Activated CD4-positive, alpha-beta T cell treated with anti-CD3 and anti-CD28 coated beads, Interleukin-2, amount 10 ng/mL, durations not matched to agents 24 days and 14 days (primary cell): ENCODE data around the gene GCNA. TPM values are rescaled to one million over a fixed set of nuclear protein-coding genes. Genes with fewer than 3 reads are reported as not detected.
A peak's percentile ranks its signal among the peaks of the same experiment; 100 is the strongest.
"Not testable (repeated sequence)": the region's sequence is repeated elsewhere in the genome, so short reads cannot be mapped to it uniquely, and the experiment has no call there.

Experiments used
- DNase-seq: peaks from one replicate; pipeline ENCODE4 v3.0.0; 2022
- H3K27ac Mint-ChIP-seq: one replicate; pipeline ENCODE4 v1.8.0; 2022; ENCODE audit warnings: mild to moderate bottlenecking, mixed read lengths
- H3K27me3 Mint-ChIP-seq: one replicate; pipeline ENCODE4 v1.8.0; 2022; ENCODE audit warnings: mixed read lengths
- H3K36me3 Mint-ChIP-seq: one replicate; pipeline ENCODE4 v1.8.0; 2022; ENCODE audit warnings: low read depth, mild to moderate bottlenecking, mixed read lengths
- H3K4me1 Mint-ChIP-seq: one replicate; pipeline ENCODE4 v1.8.0; 2021; ENCODE audit warnings: mixed read lengths
- H3K4me3 Mint-ChIP-seq: one replicate; pipeline ENCODE4 v1.8.0; 2022; ENCODE audit warnings: mild to moderate bottlenecking, moderate library complexity, mixed read lengths
- H3K9me3 Mint-ChIP-seq: one replicate; pipeline ENCODE4 v1.8.0; 2021; ENCODE audit warnings: mixed read lengths
- intact Hi-C: fragments of 100-400 bp; cut with micrococcal nuclease; formaldehyde crosslinking; loops from one replicate; pipeline ENCODE4 v1.15.1; 2023
- total RNA-seq: library from RNA; stranded (reverse); gene quantifications from 2 replicates; pipeline ENCODE4 v1.2.3, GENCODE V29; 2022

GCNA gene
- total RNA-seq, 1 donor from 2014 or later: 4.5 TPM

GRCh38 chrX:71609095-71609750 lies 31.0 kb downstream of the GCNA start:
- Mint-ChIP-seq H3K4me1 (peaks cover 44% of the 10 kb centered on the region), H3K27me3 (no peaks in the 10 kb centered on the region), H3K27ac (peak overlapping the region; percentile 72), H3K4me3 (no peak overlapping the region), H3K36me3 (peaks cover 72% of the 10 kb centered on the region), H3K9me3 (no peaks in the 10 kb centered on the region)
- DNase-seq: peak; percentile 59
- intact Hi-C loops: no loop called here

GRCh38 chrX:71611736-71612135 lies 33.5 kb downstream of the GCNA start:
- DNase-seq, H3K27me3 Mint-ChIP-seq, H3K27ac Mint-ChIP-seq, intact Hi-C loops, H3K9me3 Mint-ChIP-seq, H3K4me3 Mint-ChIP-seq: not testable (repeated sequence)
- Mint-ChIP-seq H3K36me3 (peaks cover 71% of the 10 kb centered on the region), H3K4me1 (peaks cover 47% of the 10 kb centered on the region)

- H3K4me1 Mint-ChIP-seq: peaks cover 48% of the 10 kb centered on the region
- H3K27me3 Mint-ChIP-seq: no peaks in the 10 kb centered on the region
- H3K9me3 Mint-ChIP-seq: no peaks in the 10 kb centered on the region
- peaks cover 77% of the 10 kb centered on the region for H3K36me3 Mint-ChIP-seq
- no peak for DNase-seq
- intact Hi-C loops: no loop called here
- peak overlapping the region; percentile 48 for H3K27ac Mint-ChIP-seq
- no peak overlapping the region for H3K4me3 Mint-ChIP-seq
These were observed 34.0 kb downstream of the GCNA start for GRCh38 chrX:71612256-71612655.

- Mint-ChIP-seq H3K9me3 (no peaks in the 10 kb centered on the region), H3K4me3 (peak overlapping the region; percentile 94), H3K4me1 (peaks cover 51% of the 10 kb centered on the region), H3K27me3 (no peaks in the 10 kb centered on the region), H3K36me3 (peaks cover 61% of the 10 kb centered on the region), H3K27ac (peak overlapping the region; percentile 89)
- intact Hi-C loops: loop anchor here (5.0 kb wide), 1 partner anchor 248 kb away; the partner anchor contains the start of gene TAF1
- DNase-seq: no peak
These were observed 36.8 kb downstream of the GCNA start for GRCh38 chrX:71615056-71615455.

GRCh38 chrX:71615954-71616353 lies 37.7 kb downstream of the GCNA start:
- Mint-ChIP-seq H3K4me3 (peak overlapping the region; percentile 94), H3K36me3 (peaks cover 56% of the 10 kb centered on the region), H3K27me3 (no peaks in the 10 kb centered on the region), H3K4me1 (peaks cover 58% of the 10 kb centered on the region), H3K27ac (peak overlapping the region; percentile 89), H3K9me3 (no peaks in the 10 kb centered on the region)
- DNase-seq: no peak
- intact Hi-C loops: loop anchor here (5.0 kb wide), 1 partner anchor 249 kb away; the partner anchor contains the start of gene TAF1

- peaks cover 59% of the 10 kb centered on the region for H3K4me1 Mint-ChIP-seq
- no peaks in the 10 kb centered on the region for H3K9me3 Mint-ChIP-seq
- no peaks in the 10 kb centered on the region for H3K27me3 Mint-ChIP-seq
- intact Hi-C loops: loop anchor here (1.0 to 5.0 kb wide), 2 partner anchors 11 to 250 kb away; partner anchors contain the start of gene TAF1
- peak overlapping the region; percentile 97 for H3K27ac Mint-ChIP-seq
- peaks cover 47% of the 10 kb centered on the region for H3K36me3 Mint-ChIP-seq
- DNase-seq: no peak
- peak overlapping the region; percentile 94 for H3K4me3 Mint-ChIP-seq
These were observed 38.7 kb downstream of the GCNA start for GRCh38 chrX:71616672-71617529.

GRCh38 chrX:71617742-71618141 lies 39.5 kb downstream of the GCNA start:
- Mint-ChIP-seq H3K27ac (peak overlapping the region; percentile 97), H3K4me3 (peak overlapping the region; percentile 94), H3K9me3 (no peaks in the 10 kb centered on the region), H3K27me3 (no peaks in the 10 kb centered on the region), H3K4me1 (peaks cover 68% of the 10 kb centered on the region), H3K36me3 (peaks cover 44% of the 10 kb centered on the region)
- intact Hi-C loops: loop anchor here (1.0 to 5.0 kb wide), 5 partner anchors 11 to 250 kb away; partner anchors contain the start of gene TAF1
- no peak for DNase-seq

GRCh38 chrX:71618303-71618721 lies 40.1 kb downstream of the GCNA start, which contains the start of gene CXCR3:
TSS of gene CXCR3 (minus strand) at chrX:71618511. CDS start at chrX:71618449, 62 bp downstream.
- H3K4me1 Mint-ChIP-seq: peaks cover 70% of the 10 kb centered on the region
- H3K27me3 Mint-ChIP-seq: no peaks in the 10 kb centered on the region
- DNase-seq: peak; percentile 91
- intact Hi-C loops: loop anchor here (1.0 to 5.0 kb wide), 4 partner anchors 20 to 251 kb away; partner anchors contain the start of gene TAF1
- H3K9me3 Mint-ChIP-seq: no peaks in the 10 kb centered on the region
- H3K27ac Mint-ChIP-seq: peak within 1 kb of the TSS; percentile 97
- H3K4me3 Mint-ChIP-seq: peak within 1 kb of the TSS; percentile 94
- peaks cover 39% of the 10 kb centered on the region for H3K36me3 Mint-ChIP-seq

GRCh38 chrX:71618787-71619186 lies 40.5 kb downstream of the GCNA start:
- H3K27ac Mint-ChIP-seq: peak overlapping the region; percentile 97
- H3K4me3 Mint-ChIP-seq: peak overlapping the region; percentile 94
- intact Hi-C loops: loop anchor here (1.0 to 5.0 kb wide), 5 partner anchors 20 to 251 kb away; partner anchors contain the start of gene TAF1
- H3K36me3 Mint-ChIP-seq: peaks cover 36% of the 10 kb centered on the region
- DNase-seq: no peak
- no peaks in the 10 kb centered on the region for H3K27me3 Mint-ChIP-seq
- peaks cover 71% of the 10 kb centered on the region for H3K4me1 Mint-ChIP-seq
- H3K9me3 Mint-ChIP-seq: no peaks in the 10 kb centered on the region

- Mint-ChIP-seq H3K9me3 (no peaks in the 10 kb centered on the region), H3K27me3 (no peaks in the 10 kb centered on the region), H3K4me3 (peak overlapping the region; percentile 94), H3K4me1 (peaks cover 73% of the 10 kb centered on the region), H3K36me3 (peaks cover 36% of the 10 kb centered on the region), H3K27ac (peak overlapping the region; percentile 97)
- intact Hi-C loops: loop anchor here (1.0 to 5.0 kb wide), 2 partner anchors 76 to 252 kb away; partner anchors contain the start of gene TAF1
- peak; percentile 81 for DNase-seq
These were observed 41.0 kb downstream of the GCNA start for GRCh38 chrX:71619193-71619592.

- DNase-seq: no peak
- Mint-ChIP-seq H3K27ac (peak overlapping the region; percentile 97), H3K4me3 (peak overlapping the region; percentile 40), H3K9me3 (no peaks in the 10 kb centered on the region), H3K4me1 (peaks cover 70% of the 10 kb centered on the region), H3K27me3 (no peaks in the 10 kb centered on the region), H3K36me3 (peaks cover 31% of the 10 kb centered on the region)
- intact Hi-C loops: loop anchor here (1.0 to 5.0 kb wide), 2 partner anchors 77 to 253 kb away; partner anchors contain the start of gene TAF1
These were observed 41.7 kb downstream of the GCNA start for GRCh38 chrX:71619986-71620385.

- peak overlapping the region; percentile 26 for H3K4me3 Mint-ChIP-seq
These were observed 43.4 kb downstream of the GCNA start for GRCh38 chrX:71621603-71622002.

GRCh38 chrX:71622032-71622575 lies 43.9 kb downstream of the GCNA start:
- DNase-seq: no peak
- peak overlapping the region; percentile 76 for H3K4me3 Mint-ChIP-seq
- intact Hi-C loops: no loop called here
- peaks cover 14% of the 10 kb centered on the region for H3K36me3 Mint-ChIP-seq
- peaks cover 60% of the 10 kb centered on the region for H3K4me1 Mint-ChIP-seq
- H3K27me3 Mint-ChIP-seq: no peaks in the 10 kb centered on the region
- H3K27ac Mint-ChIP-seq: peak overlapping the region; percentile 95
- H3K9me3 Mint-ChIP-seq: no peaks in the 10 kb centered on the region

More at GRCh38 chrX:71621603-71622002, 43.4 kb downstream of the GCNA start:
- no peak for DNase-seq
- Mint-ChIP-seq H3K4me1 (peaks cover 63% of the 10 kb centered on the region), H3K36me3 (peaks cover 19% of the 10 kb centered on the region), H3K27ac (peak overlapping the region; percentile 95), H3K27me3 (no peaks in the 10 kb centered on the region), H3K9me3 (no peaks in the 10 kb centered on the region)
- intact Hi-C loops: no loop called here
